WERI-Rb-1 (cell line): ENCODE measurements around the gene NAAA.
"Not testable (repeated sequence)": the region's sequence is repeated elsewhere in the genome, so short reads cannot be mapped to it uniquely, and the experiment has no call there.

Experiments used
- DNase-seq: peaks from one replicate; pipeline ENCODE4 v3.0.0-alpha.2; 2020
- H3K27ac ChIP-seq: fragments of 250-450 bp; sonication (Bioruptor Pico); 2 replicates; pipeline ENCODE4 v1.5.1; 2020; ENCODE audit warnings: mild to moderate bottlenecking, moderate library complexity
- H3K27me3 ChIP-seq: fragments of 250-450 bp; sonication (Bioruptor Pico); 2 replicates; pipeline ENCODE4 v1.5.1; 2021; ENCODE audit warnings: mild to moderate bottlenecking, low read depth, moderate library complexity; ENCODE audit not compliant: insufficient read depth, severe bottlenecking
- H3K36me3 ChIP-seq: fragments of 250-450 bp; sonication (Bioruptor Pico); 2 replicates; pipeline ENCODE4 v1.5.1; 2020; ENCODE audit warnings: mild to moderate bottlenecking, moderate library complexity
- H3K4me3 ChIP-seq: 2 replicates; pipeline ENCODE4 v1.5.1; 2011; ENCODE audit warnings: low read depth, mild to moderate bottlenecking, control low read depth, low read length
- H3K9me3 ChIP-seq: fragments of 250-450 bp; sonication (Bioruptor Pico); 2 replicates; pipeline ENCODE4 v1.5.1; 2021; ENCODE audit warnings: mild to moderate bottlenecking, moderate library complexity; ENCODE audit not compliant: severe bottlenecking
- TF ChIP-seq, protein P1 (sequence below): IDR thresholded peaks from 2 replicates; pipeline ENCODE4 v1.5.1; 2011; ENCODE audit warnings: low read depth, mild to moderate bottlenecking, control low read depth, inconsistent platforms, low read length

The NAAA gene

DNA sequence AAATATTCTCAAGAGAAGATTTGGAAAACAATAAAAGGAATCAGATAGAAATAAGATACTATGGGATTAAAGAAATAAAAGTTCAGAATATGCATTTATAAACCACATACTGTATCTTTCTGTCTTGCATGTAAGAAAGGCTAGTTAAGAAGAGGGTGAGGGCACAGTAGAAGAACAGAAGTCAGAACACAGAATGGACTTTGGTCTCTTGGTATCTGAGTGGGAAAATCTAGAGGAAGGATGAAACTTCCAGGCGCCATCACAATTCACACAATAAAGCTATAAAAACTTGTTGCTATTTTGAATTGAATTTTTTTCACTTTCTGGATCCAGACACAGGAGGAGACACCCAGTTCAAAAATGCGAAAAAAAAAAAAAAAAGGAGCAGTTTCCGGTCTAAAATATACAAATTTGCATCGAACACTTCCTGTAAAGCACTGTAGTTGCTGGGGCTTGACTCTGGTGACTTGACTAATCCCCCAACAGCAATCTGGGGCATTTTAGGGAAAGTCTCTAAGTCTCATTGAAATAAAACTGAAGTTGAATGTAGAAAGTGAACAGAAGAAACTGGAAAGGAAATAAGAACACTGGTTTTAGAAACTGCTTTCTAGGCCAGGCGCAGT, 8.1 kb upstream of the NAAA start:
- TF ChIP-seq, protein P1, sequence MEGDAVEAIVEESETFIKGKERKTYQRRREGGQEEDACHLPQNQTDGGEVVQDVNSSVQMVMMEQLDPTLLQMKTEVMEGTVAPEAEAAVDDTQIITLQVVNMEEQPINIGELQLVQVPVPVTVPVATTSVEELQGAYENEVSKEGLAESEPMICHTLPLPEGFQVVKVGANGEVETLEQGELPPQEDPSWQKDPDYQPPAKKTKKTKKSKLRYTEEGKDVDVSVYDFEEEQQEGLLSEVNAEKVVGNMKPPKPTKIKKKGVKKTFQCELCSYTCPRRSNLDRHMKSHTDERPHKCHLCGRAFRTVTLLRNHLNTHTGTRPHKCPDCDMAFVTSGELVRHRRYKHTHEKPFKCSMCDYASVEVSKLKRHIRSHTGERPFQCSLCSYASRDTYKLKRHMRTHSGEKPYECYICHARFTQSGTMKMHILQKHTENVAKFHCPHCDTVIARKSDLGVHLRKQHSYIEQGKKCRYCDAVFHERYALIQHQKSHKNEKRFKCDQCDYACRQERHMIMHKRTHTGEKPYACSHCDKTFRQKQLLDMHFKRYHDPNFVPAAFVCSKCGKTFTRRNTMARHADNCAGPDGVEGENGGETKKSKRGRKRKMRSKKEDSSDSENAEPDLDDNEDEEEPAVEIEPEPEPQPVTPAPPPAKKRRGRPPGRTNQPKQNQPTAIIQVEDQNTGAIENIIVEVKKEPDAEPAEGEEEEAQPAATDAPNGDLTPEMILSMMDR: no peak
- DNase-seq: no peak
- H3K9me3 ChIP-seq: no peaks in the 10 kb centered on the region
- no peaks in the 10 kb centered on the region for H3K27me3 ChIP-seq
- H3K27ac ChIP-seq: no peak overlapping the region
- H3K36me3 ChIP-seq: peaks cover 42% of the 10 kb centered on the region
- no peak overlapping the region for H3K4me3 ChIP-seq

DNA sequence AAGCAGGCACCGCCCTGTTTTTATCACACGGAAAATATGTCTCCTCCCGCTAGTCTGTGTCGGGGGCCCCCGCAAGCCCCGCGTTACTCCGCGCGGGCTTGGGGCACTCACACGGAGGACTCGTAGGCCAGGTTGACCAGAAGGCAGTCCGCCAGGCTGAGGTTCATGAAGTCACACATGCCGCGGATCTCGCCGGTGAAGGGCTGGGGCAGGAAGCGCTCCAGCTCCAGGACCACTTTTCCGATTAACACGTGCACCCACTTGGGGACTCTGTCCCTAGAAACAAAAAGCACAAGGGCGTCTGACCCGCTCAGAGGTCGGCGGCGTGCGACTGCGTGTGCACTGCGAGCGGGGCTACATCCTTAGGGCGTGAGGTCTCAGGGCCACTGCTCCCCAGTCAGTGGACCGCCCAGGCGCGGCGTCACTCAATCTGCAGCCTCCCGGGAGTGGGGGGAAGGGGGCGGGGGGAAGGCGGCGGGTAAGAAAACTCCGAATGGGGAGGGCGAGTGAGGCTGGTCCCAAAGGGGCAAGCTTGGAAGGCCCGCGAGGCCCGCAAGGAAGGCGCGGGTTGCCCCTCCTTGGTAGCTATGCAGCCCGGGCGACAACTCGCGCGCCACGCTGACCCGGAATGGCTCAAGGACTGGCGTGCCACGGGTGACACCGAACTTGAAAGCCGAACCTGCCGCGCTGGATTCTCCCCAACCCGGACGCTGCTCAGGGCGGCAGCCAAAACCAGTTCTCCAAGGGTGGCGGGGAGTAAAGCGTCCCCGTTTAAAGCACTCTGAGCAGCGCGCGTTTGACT, 722 bp downstream of the NAAA start:
- DNase-seq: peak; percentile 79
- Histone ChIP-seq H3K4me3 (peak overlapping the region; percentile 92), H3K36me3 (no peaks in the 10 kb centered on the region), H3K27me3 (no peaks in the 10 kb centered on the region), H3K9me3 (no peaks in the 10 kb centered on the region), H3K27ac (no peak overlapping the region; the same call in 1 of the 2 replicates)
- TF ChIP-seq, protein P1: no peak

DNA sequence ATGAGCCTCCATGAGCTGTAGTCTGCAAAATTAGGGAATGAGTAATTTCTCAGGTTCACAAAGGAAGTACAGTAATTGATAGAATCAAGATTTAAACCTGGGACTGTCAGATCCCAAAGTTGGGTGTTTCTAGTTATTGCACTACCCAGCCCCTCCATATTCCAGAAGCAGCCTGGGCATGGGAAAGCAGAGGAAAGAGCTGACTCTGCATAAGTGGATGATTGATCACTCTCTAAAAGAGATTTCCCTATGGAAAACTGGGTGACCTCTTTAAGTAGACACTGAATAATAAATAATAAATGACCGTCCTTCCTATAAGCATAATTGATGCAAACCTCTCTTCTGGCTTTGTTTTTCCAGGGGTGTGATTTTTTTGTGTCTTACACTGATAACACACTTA, 5.2 kb downstream of the NAAA start:
- Histone ChIP-seq H3K9me3 (no peaks in the 10 kb centered on the region), H3K27ac (no peak overlapping the region), H3K36me3 (no peaks in the 10 kb centered on the region), H3K4me3 (no peak overlapping the region), H3K27me3 (no peaks in the 10 kb centered on the region)
- TF ChIP-seq, protein P1: no peak
- DNase-seq: no peak

DNA sequence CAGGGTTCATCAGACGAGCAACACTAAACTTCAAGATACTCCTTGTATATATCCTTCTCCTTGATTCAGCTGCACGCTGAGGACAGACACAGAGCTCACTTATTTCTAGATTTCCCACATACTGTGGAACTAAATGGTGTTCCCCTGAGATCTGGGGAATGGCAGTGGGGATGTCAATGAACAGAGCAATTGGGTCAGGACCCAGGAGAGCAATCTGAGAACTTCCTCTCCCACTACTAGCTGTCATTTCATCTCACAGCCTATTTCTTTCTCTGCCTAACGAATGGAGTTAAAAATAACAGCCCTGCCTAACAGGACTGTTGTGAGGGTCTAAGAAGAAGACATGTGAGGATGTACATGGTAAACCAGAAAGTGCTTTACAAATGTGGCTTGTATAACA, 10.7 kb downstream of the NAAA start:
- no peak for DNase-seq
- Histone ChIP-seq H3K4me3 (no peak overlapping the region), H3K27ac (no peak overlapping the region), H3K27me3 (no peaks in the 10 kb centered on the region), H3K36me3 (no peaks in the 10 kb centered on the region), H3K9me3 (no peaks in the 10 kb centered on the region)
- TF ChIP-seq, protein P1: no peak

DNA sequence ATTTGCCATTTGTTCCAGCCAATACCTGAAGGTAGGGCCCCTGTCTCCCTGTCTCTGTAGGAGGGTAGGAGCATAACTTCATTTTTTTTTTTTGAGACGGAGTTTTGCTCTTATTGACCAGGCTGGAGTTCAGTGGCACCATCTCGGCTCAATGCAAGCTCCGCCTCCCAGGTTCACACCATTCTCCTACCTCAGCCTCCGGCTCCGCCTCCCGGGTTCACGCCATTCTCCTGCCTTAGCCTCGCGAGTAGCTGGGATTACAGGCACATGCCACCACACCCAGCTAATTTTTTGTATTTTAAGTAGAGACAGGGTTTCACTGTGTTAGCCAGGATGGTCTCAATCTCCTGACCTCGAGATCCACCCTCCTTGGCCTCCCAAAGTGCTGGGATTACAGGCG, 15.9 kb downstream of the NAAA start:
- H3K9me3 ChIP-seq, H3K27me3 ChIP-seq, H3K4me3 ChIP-seq, DNase-seq, H3K36me3 ChIP-seq, H3K27ac ChIP-seq: not testable (repeated sequence)

DNA sequence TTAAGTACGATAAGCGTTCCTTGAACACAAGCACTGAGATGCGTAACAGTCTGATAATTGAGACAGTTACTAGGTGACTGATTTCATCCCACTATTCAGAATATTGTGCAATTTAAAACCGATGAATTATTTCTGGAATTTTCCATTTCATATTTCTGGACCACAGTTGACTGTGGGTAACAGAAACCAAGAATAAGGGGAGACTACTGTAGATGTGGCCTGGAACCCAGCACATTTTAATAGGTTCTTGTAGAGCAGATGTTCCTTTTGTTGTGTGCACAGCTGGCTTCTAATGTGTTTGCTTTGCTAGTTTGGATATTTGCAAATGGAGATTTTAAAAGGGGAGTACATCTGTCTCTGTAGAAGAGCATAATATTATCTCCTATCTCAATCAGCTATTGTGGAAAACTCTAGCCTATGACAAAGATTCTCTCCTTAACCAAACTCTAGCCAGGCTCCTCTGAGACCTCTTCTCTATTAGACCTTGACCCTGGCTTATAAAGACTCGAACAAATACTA, 16.4 kb downstream of the NAAA start:
- Histone ChIP-seq H3K27ac (no peak overlapping the region), H3K4me3 (no peak overlapping the region), H3K27me3 (no peaks in the 10 kb centered on the region), H3K9me3 (no peaks in the 10 kb centered on the region), H3K36me3 (no peaks in the 10 kb centered on the region)
- no peak for DNase-seq
- TF ChIP-seq, protein P1: no peak
